MM.1S (cell line): ENCODE measurements around the gene LMBR1L.
A peak's percentile ranks its signal among the peaks of the same experiment; 100 is the strongest.

Source experiments
- DNase-seq: peaks from one replicate; pipeline ENCODE4 v3.0.0-alpha.2; 2015
- H2AFZ ChIP-seq: fragments of 300-600 bp; sonication (generic); 2 replicates; pipeline ENCODE4 v1.6.0; 2016; ENCODE audit warnings: antibody characterized with exemption, low read length
- H3F3A ChIP-seq: fragments of 300-600 bp; sonication (generic); 2 replicates; pipeline ENCODE4 v1.6.1; 2016; ENCODE audit warnings: mild to moderate bottlenecking, antibody characterized with exemption, low read length, moderate library complexity, mixed read lengths; ENCODE audit not compliant: insufficient read depth
- H3K27ac ChIP-seq: fragments of 300-600 bp; sonication (generic); 2 replicates; pipeline ENCODE4 v1.5.1; 2016; ENCODE audit warnings: mild to moderate bottlenecking, low read length
- H3K27me3 ChIP-seq: fragments of 300-600 bp; sonication (generic); replicated peaks from 2 replicates; pipeline ENCODE4 v1.6.0; 2016; ENCODE audit warnings: low read length; ENCODE audit not compliant: insufficient read depth
- H3K36me3 ChIP-seq: fragments of 300-600 bp; sonication (generic); replicated peaks from 2 replicates; pipeline ENCODE4 v1.6.1; 2016; ENCODE audit warnings: mild to moderate bottlenecking, low read length, mixed read lengths; ENCODE audit not compliant: insufficient read depth
- H3K4me1 ChIP-seq: fragments of 300-600 bp; sonication (generic); 2 replicates; pipeline ENCODE4 v1.6.1; 2016; ENCODE audit warnings: low read length, mixed read lengths
- H3K4me2 ChIP-seq: fragments of 300-600 bp; sonication (generic); 2 replicates; pipeline ENCODE4 v1.6.0; 2016; ENCODE audit warnings: low read depth, low read length
- H3K4me3 ChIP-seq: fragments of 300-600 bp; sonication (generic); 2 replicates; pipeline ENCODE4 v1.5.1; 2016; ENCODE audit warnings: low read length, mixed read lengths
- H3K79me2 ChIP-seq: fragments of 300-600 bp; sonication (generic); 2 replicates; pipeline ENCODE4 v1.6.1; 2016; ENCODE audit warnings: mixed run types, low read length, mixed read lengths
- H3K9ac ChIP-seq: fragments of 300-600 bp; sonication (generic); 2 replicates; pipeline ENCODE4 v1.6.1; 2016; ENCODE audit warnings: low read length, mixed read lengths
- H3K9me2 ChIP-seq: fragments of 300-600 bp; sonication (generic); replicated peaks from 2 replicates; pipeline ENCODE4 v1.6.1; 2016; ENCODE audit warnings: mild to moderate bottlenecking, low read length, mixed read lengths; ENCODE audit not compliant: insufficient read depth
- H3K9me3 ChIP-seq: fragments of 300-600 bp; sonication (generic); replicated peaks from 2 replicates; pipeline ENCODE4 v1.6.1; 2016; ENCODE audit warnings: mild to moderate bottlenecking, low read length, mixed read lengths; ENCODE audit not compliant: insufficient read depth
- H4K20me1 ChIP-seq: fragments of 300-600 bp; sonication (generic); 2 replicates; pipeline ENCODE4 v1.6.1; 2016; ENCODE audit warnings: mild to moderate bottlenecking, low read length, moderate library complexity, mixed read lengths; ENCODE audit not compliant: insufficient read depth
- CTCF ChIP-seq: fragments of 300-600 bp; sonication (generic); IDR thresholded peaks from 2 replicates; pipeline ENCODE4 v1.5.1; 2016; ENCODE audit warnings: antibody characterized with exemption, low read length, mixed read lengths
- EZH2 ChIP-seq: fragments of 300-600 bp; sonication (generic); optimal IDR thresholded peaks from 2 replicates; pipeline ENCODE3; 2017; ENCODE audit warnings: low read depth, mild to moderate bottlenecking, antibody characterized with exemption, low read length, mixed read lengths
- EZH2phosphoT487 ChIP-seq: fragments of 300-600 bp; sonication (generic); IDR thresholded peaks from 2 replicates; pipeline ENCODE4 v1.6.1; 2018; ENCODE audit warnings: antibody characterized with exemption, low read length

Gene LMBR1L

GRCh38 chr12:49097381-49097780, 13.3 kb downstream of the LMBR1L start:
- TF ChIP-seq EZH2 = no peak
- no peak for TF ChIP-seq CTCF
- no peak for TF ChIP-seq EZH2phosphoT487
- Histone ChIP-seq H3K4me3 (no peak overlapping the region), H3K27me3 (peaks cover 30% of the 10 kb centered on the region), H3K4me1 (no peaks in the 10 kb centered on the region), H3K79me2 (no peaks in the 10 kb centered on the region), H3K36me3 (no peaks in the 10 kb centered on the region), H3K9ac (no peak overlapping the region), H3K4me2 (no peak overlapping the region), H3K9me3 (no peaks in the 10 kb centered on the region), H2AFZ (no peak overlapping the region), H3K27ac (no peak overlapping the region), H3F3A (no peaks in the 10 kb centered on the region), H4K20me1 (no peaks in the 10 kb centered on the region), H3K9me2 (no peaks in the 10 kb centered on the region)
- DNase-seq = no peak

GRCh38 chr12:49094975-49095365, 15.7 kb downstream of the LMBR1L start:
- Histone ChIP-seq H3K4me3 (no peak overlapping the region), H3K27me3 (peaks cover 54% of the 10 kb centered on the region), H2AFZ (no peak overlapping the region), H3K9me3 (no peaks in the 10 kb centered on the region), H3K4me1 (no peaks in the 10 kb centered on the region), H3K9me2 (no peaks in the 10 kb centered on the region), H3K36me3 (no peaks in the 10 kb centered on the region), H3K9ac (no peak overlapping the region), H3K27ac (no peak overlapping the region), H3F3A (no peaks in the 10 kb centered on the region), H3K79me2 (no peaks in the 10 kb centered on the region), H3K4me2 (no peak overlapping the region), H4K20me1 (no peaks in the 10 kb centered on the region)
- no peak for DNase-seq
- TF ChIP-seq EZH2phosphoT487 = no peak

GRCh38 chr12:49094160-49094974, 16.3 kb downstream of the LMBR1L start, which contains the start of gene DHH:
Gene DHH (minus strand): TSS chr12:49094801. CDS start chr12:49094512, 289 bp downstream.
- Histone ChIP-seq H3K9me3 (no peaks in the 10 kb centered on the region), H3F3A (no peaks in the 10 kb centered on the region), H4K20me1 (no peaks in the 10 kb centered on the region), H3K79me2 (no peaks in the 10 kb centered on the region), H3K27ac (no peak within 1 kb of the TSS), H3K9me2 (no peaks in the 10 kb centered on the region), H3K4me2 (peak within 1 kb of the TSS; percentile 10; the same call in 1 of the 2 replicates), H3K9ac (no peak within 1 kb of the TSS), H3K27me3 (peaks cover 60% of the 10 kb centered on the region), H3K4me3 (no peak within 1 kb of the TSS), H3K4me1 (no peaks in the 10 kb centered on the region), H3K36me3 (no peaks in the 10 kb centered on the region), H2AFZ (no peak within 1 kb of the TSS)
- TF ChIP-seq EZH2phosphoT487 (no peak), CTCF (no peak), EZH2 (no peak)
- no peak for DNase-seq

- H4K20me1 ChIP-seq = no peaks in the 10 kb centered on the region
- no peak overlapping the region for H3K4me3 ChIP-seq
- no peaks in the 10 kb centered on the region for H3F3A ChIP-seq
- no peaks in the 10 kb centered on the region for H3K36me3 ChIP-seq
- H3K4me2 ChIP-seq = no peak overlapping the region
- H3K9me2 ChIP-seq = no peaks in the 10 kb centered on the region
- H3K27ac ChIP-seq = no peak overlapping the region
- H2AFZ ChIP-seq = no peak overlapping the region
- H3K9me3 ChIP-seq = no peaks in the 10 kb centered on the region
- H3K4me1 ChIP-seq = no peaks in the 10 kb centered on the region
- H3K9ac ChIP-seq = no peak overlapping the region
- no peak for DNase-seq
- H3K27me3 ChIP-seq = peaks cover 66% of the 10 kb centered on the region
- H3K79me2 ChIP-seq = no peaks in the 10 kb centered on the region
- no peak for TF ChIP-seq EZH2
- TF ChIP-seq EZH2phosphoT487 = no peak
- no peak for TF ChIP-seq CTCF
Measured at GRCh38 chr12:49093792-49094159, 16.9 kb downstream of the LMBR1L start.
